OCI-LY3 (cell line): ENCODE results near the gene CERS3.
A peak's percentile ranks its signal among the peaks of the same experiment; 100 is the strongest.

Experiments
- H2AFZ ChIP-seq: fragments of 200-600, 300-600 bp; shearing (Covaris generic); 2 replicates; pipeline ENCODE4 v1.6.0; 2014; ENCODE audit warnings: antibody characterized with exemption, low read depth, low read length
- H3K27ac ChIP-seq: fragments of 200-600, 300-600 bp; sonication (generic); 2 replicates; pipeline ENCODE4 v1.5.1; 2014; ENCODE audit warnings: mild to moderate bottlenecking, low read length, moderate library complexity, mixed read lengths
- H3K27me3 ChIP-seq: fragments of 200-600, 300-600 bp; sonication (generic); 2 replicates; pipeline ENCODE4 v1.6.1; 2014; ENCODE audit warnings: low read depth, low read length, mixed read lengths
- H3K36me3 ChIP-seq: fragments of 200-600, 300-600 bp; sonication (generic); replicated peaks from 2 replicates; pipeline ENCODE3; 2014; ENCODE audit warnings: low read depth, low read length, mixed read lengths
- H3K4me1 ChIP-seq: fragments of 300-600, 200-600 bp; sonication (generic); 2 replicates; pipeline ENCODE4 v1.6.1; 2014; ENCODE audit warnings: low read length, mixed read lengths
- H3K4me2 ChIP-seq: fragments of 200-600, 300-600 bp; sonication (generic); 2 replicates; pipeline ENCODE4 v1.6.1; 2014; ENCODE audit warnings: low read length, mixed read lengths
- H3K4me3 ChIP-seq: fragments of 300-600, 200-600 bp; sonication (generic); 2 replicates; pipeline ENCODE4 v1.5.1; 2014; ENCODE audit warnings: antibody characterized with exemption, mild to moderate bottlenecking, low read length, moderate library complexity
- H3K79me2 ChIP-seq: fragments of 300-600, 200-600 bp; shearing (Covaris generic); 2 replicates; pipeline ENCODE4 v1.6.1; 2014; ENCODE audit warnings: mild to moderate bottlenecking, low read length, mixed read lengths
- H3K9ac ChIP-seq: fragments of 300-600, 200-600 bp; shearing (Covaris generic); 2 replicates; pipeline ENCODE4 v1.6.0; 2014; ENCODE audit warnings: mild to moderate bottlenecking, low read length, moderate library complexity
- H3K9me3 ChIP-seq: fragments of 200-600, 300-600 bp; shearing (Covaris generic); 2 replicates; pipeline ENCODE4 v1.6.1; 2014; ENCODE audit warnings: low read length, mixed read lengths; ENCODE audit not compliant: insufficient read depth
- H4K20me1 ChIP-seq: fragments of 200-600, 300-600 bp; sonication (generic); 2 replicates; pipeline ENCODE4 v1.6.1; 2016; ENCODE audit warnings: low read length, mixed read lengths; ENCODE audit not compliant: insufficient read depth
- CTCF ChIP-seq: fragments of 200-600, 300-600 bp; sonication (generic); IDR thresholded peaks from 2 replicates; pipeline ENCODE4 v1.5.1; 2014; ENCODE audit warnings: antibody characterized with exemption, low read length, low read depth
- EZH2phosphoT487 ChIP-seq: fragments of 200-600 bp; shearing (Covaris generic); IDR thresholded peaks from 2 replicates; pipeline ENCODE4 v1.6.1; 2018; ENCODE audit warnings: antibody characterized with exemption, mixed run types, low read depth

Gene CERS3

GRCh38 chr15:100464888-100465287, 63.9 kb downstream of the CERS3 start:
- H3K4me2 ChIP-seq = peak overlapping the region; percentile 13; the same call in 1 of the 2 replicates
- no peaks in the 10 kb centered on the region for H4K20me1 ChIP-seq
- no peak overlapping the region for H3K27ac ChIP-seq
- no peak for TF ChIP-seq CTCF
- no peak for TF ChIP-seq EZH2phosphoT487
- no peak overlapping the region for H2AFZ ChIP-seq
- H3K4me1 ChIP-seq = peaks cover 31% of the 10 kb centered on the region
- H3K9ac ChIP-seq = no peak overlapping the region
- H3K79me2 ChIP-seq = no peaks in the 10 kb centered on the region
- no peak overlapping the region for H3K4me3 ChIP-seq
- no peaks in the 10 kb centered on the region for H3K36me3 ChIP-seq
- H3K27me3 ChIP-seq = no peaks in the 10 kb centered on the region
- H3K9me3 ChIP-seq = no peaks in the 10 kb centered on the region

- no peak overlapping the region for H3K27ac ChIP-seq
- no peaks in the 10 kb centered on the region for H3K9me3 ChIP-seq
- no peak for TF ChIP-seq CTCF
- no peak for TF ChIP-seq EZH2phosphoT487
- no peak overlapping the region for H3K9ac ChIP-seq
- H2AFZ ChIP-seq = no peak overlapping the region
- peaks cover 31% of the 10 kb centered on the region for H3K4me1 ChIP-seq
- H3K79me2 ChIP-seq = no peaks in the 10 kb centered on the region
- no peaks in the 10 kb centered on the region for H3K27me3 ChIP-seq
- no peaks in the 10 kb centered on the region for H3K36me3 ChIP-seq
- H3K4me2 ChIP-seq = peak overlapping the region; percentile 13; the same call in 1 of the 2 replicates
- H3K4me3 ChIP-seq = no peak overlapping the region
- no peaks in the 10 kb centered on the region for H4K20me1 ChIP-seq
Observed at GRCh38 chr15:100464256-100464655, 64.5 kb downstream of the CERS3 start.

- Histone ChIP-seq H3K27me3 (no peaks in the 10 kb centered on the region), H3K36me3 (no peaks in the 10 kb centered on the region), H3K27ac (no peak overlapping the region), H3K9me3 (no peaks in the 10 kb centered on the region), H3K4me2 (no peak overlapping the region), H3K4me3 (no peak overlapping the region), H3K9ac (no peak overlapping the region), H3K79me2 (no peaks in the 10 kb centered on the region), H3K4me1 (peaks cover 31% of the 10 kb centered on the region), H2AFZ (no peak overlapping the region), H4K20me1 (no peaks in the 10 kb centered on the region)
- TF ChIP-seq EZH2phosphoT487 = no peak
- TF ChIP-seq CTCF = no peak
Observed at GRCh38 chr15:100463515-100463914, 65.2 kb downstream of the CERS3 start.

- Histone ChIP-seq H3K9me3 (no peaks in the 10 kb centered on the region), H3K36me3 (no peaks in the 10 kb centered on the region), H4K20me1 (no peaks in the 10 kb centered on the region), H3K4me2 (no peak overlapping the region), H3K79me2 (no peaks in the 10 kb centered on the region), H3K4me1 (peaks cover 31% of the 10 kb centered on the region), H2AFZ (no peak overlapping the region), H3K27ac (no peak overlapping the region), H3K27me3 (no peaks in the 10 kb centered on the region), H3K4me3 (no peak overlapping the region), H3K9ac (no peak overlapping the region)
- no peak for TF ChIP-seq CTCF
- no peak for TF ChIP-seq EZH2phosphoT487
Observed at GRCh38 chr15:100461049-100461448, 67.7 kb downstream of the CERS3 start.
